HG02623 (cell line): Measurements from ENCODE around the gene RAX2.

Source experiments
- ATAC-seq: cut with Tn5 transposase; IDR thresholded peaks from one replicate; pipeline ENCODE4 v1.9.1; 2021; ENCODE audit warnings: moderate library complexity; ENCODE audit not compliant: unreplicated experiment

Gene RAX2

GRCh38 chr19:3801412-3802096 is 29.5 kb upstream of the RAX2 start:
- no peak for ATAC-seq

DNA sequence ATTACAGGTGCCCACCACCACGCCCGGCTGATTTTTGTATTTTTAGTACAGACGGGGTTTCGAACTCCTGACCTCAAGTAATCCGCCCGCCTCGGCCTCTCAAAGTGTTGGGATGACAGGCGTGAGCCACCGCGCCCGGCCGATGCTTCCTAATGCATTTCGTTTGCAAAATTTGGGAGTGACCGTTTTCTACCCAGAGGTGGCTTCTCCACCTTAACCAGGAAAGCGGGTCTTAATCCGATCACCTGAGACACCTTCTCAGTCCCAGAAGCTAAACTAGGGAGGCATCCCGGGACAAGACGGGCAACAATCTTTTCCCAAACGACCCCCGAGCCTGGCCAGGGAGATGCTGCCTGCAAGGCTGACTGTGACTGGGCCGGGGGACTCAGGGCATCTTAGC is 29.0 kb upstream of the RAX2 start:
- ATAC-seq, result no peak

- no peak for ATAC-seq
These were observed 26.1 kb upstream of the RAX2 start for GRCh38 chr19:3798137-3798536.

GRCh38 chr19:3796358-3796757 is 24.3 kb upstream of the RAX2 start:
- ATAC-seq, result no peak

DNA sequence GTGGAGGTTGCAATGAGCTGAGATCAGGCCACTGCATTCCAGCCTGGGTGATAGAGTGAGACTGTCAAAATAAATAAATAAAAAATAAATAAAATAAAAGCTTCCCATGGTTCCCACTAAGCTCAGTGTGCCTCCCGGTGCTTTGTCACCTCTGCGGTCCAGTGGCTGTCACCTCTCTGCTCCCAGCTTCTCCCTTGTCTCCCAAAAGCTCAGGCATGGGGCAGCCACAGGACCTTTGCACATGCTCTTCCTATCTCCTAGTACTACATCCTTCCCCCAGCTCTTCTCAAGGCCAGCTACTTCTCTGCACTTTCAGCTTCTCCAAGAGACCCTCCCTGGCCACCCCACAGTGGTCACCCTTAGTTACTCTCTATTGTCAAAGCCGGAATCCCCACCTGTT is 21.8 kb upstream of the RAX2 start:
- no peak for ATAC-seq

DNA sequence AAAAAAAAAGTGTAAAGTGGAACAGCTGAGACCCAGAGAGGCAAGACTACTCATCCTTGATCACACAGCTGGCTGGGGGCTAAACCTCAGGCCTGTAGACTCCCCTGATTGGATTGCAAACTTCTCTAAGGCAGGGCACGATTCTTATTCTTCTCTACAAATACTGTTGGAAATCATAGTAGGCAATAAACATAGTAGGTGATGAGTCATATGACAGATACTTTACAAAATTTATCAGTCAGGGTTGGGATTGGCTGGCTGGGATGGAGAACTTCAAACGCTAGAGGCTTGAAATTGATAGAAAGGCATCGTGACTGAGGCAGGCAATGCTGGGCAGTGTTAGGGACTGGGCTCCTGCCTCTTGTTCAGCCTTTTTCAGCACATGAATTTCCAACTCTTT is 20.1 kb upstream of the RAX2 start:
- no peak for ATAC-seq

- ATAC-seq, result no peak
These were observed 18.9 kb upstream of the RAX2 start for GRCh38 chr19:3790941-3791340.

DNA sequence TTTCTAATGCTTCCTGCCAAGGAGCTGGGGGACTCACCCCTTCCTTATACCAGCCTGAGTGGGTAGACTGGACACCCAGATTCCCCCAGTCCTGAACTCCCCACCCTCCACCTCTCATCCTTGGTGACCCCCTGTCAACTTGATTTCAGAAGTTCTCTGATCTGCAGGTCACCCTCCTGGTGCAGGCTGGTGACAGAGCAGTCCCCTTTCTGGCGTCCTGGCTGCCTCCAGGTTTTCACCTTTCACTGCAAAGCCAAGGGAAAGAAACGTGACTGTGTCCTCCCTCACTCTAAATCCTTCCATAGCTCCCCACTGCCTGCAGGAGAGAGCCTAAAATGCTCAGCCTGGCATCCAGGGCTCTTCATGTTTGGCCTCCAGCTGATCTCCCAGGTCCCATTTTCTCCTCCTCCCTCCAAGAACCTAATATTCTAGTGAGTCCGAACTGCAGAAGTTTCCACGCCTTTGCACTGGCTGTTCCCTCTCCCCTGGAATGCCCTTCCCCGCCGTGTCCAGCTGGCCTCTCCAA is 18.2 kb upstream of the RAX2 start:
- no peak for ATAC-seq

GRCh38 chr19:3788996-3789778 is 17.2 kb upstream of the RAX2 start:
- ATAC-seq, result no peak

DNA sequence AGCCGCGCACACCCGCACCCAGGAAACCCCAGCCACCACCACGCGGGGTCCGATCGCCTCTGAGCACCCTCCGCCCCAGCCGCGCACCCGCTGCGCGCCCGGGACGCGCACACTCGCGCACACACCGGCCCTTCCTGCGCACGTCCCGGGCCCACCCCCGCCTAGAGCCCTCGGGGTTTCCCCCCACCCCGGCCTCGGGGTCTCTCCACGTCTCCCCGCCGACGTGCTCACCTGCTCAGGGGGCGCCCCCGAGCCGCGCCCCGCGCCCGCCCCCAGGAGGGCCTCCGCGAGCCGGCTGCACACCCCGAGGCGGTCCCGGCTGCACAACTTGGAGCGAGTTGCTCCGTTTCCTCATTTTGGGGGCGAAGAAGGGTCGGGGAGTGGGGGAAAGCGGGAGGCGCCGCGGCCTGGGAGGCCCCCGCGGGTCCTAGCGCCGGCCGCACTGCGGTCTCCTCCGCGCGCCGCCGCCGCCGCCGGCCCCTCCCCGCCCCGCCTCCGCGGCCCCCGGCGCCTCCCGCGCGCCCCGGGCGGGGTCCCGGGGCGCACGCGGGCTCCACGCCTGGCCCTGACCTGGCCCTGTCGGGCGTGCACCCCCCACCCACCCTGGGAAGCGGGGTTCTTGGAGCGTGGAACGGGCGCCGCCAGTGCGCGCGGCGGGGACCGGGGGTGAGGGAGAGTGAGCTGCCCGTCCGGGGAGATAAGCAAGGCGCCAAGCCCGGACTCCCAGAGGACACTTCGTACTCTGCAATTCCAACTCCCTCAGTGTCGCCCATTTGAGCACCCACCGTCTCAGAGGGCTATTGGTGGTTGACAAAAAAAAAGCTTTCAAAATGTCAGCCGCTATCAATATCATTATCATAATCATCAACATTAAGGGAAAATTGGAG is 14.2 kb upstream of the RAX2 start, which contains the start of gene MATK:
Gene MATK (minus strand): TSS at position 444 of the 887 bp plus-strand sequence. CDS start 1,246 bp downstream, outside the sequence.
- no peak for ATAC-seq

DNA sequence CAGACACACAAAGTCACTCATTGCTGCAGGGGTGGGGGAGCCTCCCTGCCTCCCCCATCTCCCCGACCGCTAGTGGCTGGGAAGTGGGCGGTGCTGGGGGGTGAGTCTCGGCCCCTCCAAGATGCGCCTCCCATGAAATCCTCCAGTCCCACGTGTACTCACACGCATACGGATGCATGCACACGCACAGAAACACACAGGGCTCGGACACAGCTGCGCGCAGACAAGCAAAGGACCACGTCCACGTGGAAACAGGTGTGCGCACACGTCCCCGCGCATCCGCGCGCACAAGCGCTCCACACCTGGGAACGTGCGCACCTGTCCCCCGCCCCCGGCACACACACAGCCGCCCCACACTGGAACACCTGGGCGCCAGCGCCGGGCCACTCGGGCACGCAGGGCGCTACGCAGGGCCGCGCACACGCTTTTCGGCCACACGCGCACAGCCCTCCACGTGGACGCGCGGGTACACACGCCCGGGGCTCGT is 13.5 kb upstream of the RAX2 start:
- ATAC-seq, result no peak

GRCh38 chr19:3784607-3785450 is 12.8 kb upstream of the RAX2 start:
- no peak for ATAC-seq

DNA sequence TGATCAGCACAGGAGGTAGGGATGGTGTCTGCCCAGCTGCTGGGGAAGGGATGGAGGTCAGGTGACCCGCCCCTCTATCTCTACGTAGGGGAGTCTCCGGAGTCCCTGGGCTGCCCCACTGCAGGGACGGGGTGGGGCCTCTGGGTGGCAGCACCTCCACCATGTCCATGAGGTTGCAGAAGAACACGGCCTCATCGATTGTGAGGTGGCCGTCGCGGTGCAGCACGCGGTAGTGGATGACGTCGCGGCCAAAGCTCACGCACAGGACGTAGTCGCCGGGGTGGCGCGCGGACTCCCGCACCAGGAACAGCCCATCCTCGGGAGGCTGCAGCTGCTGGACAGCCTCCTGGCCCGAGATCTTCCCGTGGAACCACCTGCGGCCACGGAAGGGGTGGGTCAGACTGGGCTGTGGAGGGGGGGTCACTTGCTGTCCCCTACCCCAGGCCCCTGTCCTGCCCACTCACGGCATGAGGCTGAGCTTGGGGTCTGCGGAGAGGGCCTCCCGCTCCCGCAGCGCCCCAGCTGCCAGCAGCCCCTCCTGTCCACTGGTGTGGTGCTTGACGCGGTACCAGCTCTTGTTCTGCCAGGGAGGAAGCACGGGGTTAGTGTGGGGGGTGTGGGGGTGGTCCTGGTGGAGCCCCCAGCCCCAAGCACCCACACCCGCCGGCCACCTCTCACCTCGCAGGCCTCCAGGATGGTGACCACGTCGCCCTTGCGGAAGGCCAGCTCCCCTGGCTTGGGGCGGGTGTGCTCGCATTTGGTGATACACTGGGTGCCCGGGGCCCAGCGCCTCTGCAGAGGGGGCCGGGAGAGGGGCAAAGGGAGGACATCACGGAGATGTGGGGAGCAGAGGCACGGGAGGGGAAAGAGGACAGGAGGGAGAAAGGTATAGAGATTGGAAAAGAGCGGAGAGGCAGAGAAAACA is 11.9 kb upstream of the RAX2 start:
- ATAC-seq, result no peak

GRCh38 chr19:3782903-3783302 is 10.9 kb upstream of the RAX2 start:
- no peak for ATAC-seq

DNA sequence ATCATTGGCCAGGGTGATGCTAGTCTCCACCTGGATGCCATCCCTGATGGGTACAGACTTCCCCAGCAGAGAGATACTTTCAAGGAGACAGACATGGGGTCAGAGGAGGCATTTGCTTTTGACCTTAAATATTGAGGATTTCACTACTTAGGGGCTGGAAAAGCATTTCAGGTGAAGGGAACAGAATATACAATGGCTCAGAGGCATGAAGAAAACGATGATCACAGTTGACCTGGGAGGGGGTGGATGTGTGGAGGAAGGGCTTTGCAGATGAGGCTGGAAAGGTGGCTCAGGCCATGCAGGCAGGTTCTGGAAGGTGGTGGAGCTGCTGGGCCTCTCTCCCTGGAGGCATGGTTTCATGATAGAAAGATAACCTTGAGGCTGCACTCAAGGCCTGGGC is 10.3 kb upstream of the RAX2 start:
- ATAC-seq, result no peak

DNA sequence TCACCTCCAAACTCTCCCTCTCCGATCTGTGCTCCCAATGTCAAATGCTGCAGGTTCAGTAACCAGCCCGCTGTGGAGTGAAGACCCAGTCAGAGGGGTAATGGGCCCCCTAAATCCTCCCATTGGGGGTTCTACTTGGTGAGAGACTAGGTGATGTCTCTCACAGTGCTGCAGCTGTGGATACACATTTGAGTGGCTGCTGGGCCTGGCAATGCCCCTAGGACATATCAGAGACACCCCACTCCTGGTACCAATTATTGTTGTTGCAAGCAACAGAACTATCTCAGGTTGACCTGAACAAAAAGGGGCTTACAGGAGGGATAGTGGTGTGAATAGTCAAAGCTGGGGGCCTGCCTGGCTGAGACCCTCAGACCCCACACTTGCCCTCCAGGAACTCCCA is 9.6 kb upstream of the RAX2 start:
- ATAC-seq, result no peak

DNA sequence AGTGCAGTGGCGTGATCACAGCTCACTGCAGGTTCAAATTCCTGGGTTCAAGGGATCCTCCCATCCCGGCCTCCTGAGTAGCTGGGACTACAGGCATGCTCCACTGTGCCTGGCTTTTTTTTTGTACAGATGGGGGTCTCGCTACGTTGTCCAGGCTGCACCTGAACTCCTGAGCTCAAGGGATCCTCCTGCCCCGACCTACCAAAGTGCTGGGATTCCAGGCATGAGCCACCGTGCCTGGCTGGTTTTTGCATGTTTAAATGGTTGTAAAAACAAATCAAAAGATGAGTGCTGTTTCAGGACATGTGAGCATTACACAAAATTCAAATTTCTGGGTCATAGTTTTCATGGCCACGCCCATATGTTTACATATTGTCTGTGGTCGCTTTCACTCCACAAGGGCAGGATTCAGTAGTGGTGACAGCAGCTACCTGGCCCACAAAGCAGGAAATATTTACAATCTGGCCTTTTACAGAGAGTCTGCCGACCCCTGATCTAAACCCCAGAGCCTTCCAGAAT is 8.8 kb upstream of the RAX2 start:
- ATAC-seq, result no peak

DNA sequence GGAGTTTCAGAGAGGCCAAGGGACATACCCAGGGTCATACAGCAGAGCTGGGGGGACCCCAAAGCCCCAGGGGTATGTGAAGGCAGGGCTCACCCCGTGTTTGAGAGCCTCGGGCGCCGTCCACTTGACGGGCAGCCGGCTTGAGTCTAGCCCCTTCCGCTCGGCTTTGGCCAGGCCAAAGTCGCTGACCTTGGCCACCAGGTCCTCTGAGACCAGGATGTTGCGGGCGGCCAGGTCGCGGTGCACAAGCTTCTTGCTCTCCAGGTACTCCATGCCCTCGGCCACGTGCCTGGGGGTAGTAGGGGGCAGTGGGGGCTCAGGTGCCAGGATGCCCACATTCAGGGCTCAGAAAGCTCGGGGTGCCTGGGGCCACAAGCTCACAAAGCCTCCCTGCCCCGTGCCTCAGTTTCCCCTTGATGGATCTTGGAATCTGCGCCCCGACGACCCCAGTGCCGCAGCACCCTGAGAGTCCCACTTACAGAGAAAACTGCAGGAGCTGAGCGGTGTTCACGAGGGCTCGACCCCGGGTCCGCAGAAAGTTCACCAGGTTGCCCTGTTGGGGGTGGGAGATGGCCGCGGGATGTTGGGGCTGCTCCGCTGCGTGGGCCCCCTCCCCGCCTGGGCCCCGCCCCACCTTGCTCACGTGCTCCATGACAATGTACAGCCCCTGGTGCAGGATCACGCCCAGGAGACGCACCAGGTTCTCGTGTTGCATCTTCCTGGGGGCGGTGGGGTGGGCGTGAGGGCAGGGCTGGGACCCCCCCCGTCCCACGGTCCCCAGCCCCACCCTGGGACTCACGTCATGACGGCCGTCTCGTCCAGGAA is 7.1 kb upstream of the RAX2 start:
- no peak for ATAC-seq
